GM19397 (cell line): ENCODE measurements around the gene CLOCK.

Experiments used
- ATAC-seq: cut with Tn5 transposase; IDR thresholded peaks from one replicate; pipeline ENCODE4 v1.9.1; 2021; ENCODE audit warnings: mild to moderate bottlenecking, moderate library complexity; ENCODE audit not compliant: unreplicated experiment

Gene CLOCK

GRCh38 chr4:55431710-55432336 is 114.9 kb downstream of the CLOCK start:
- ATAC-seq: no peak

DNA sequence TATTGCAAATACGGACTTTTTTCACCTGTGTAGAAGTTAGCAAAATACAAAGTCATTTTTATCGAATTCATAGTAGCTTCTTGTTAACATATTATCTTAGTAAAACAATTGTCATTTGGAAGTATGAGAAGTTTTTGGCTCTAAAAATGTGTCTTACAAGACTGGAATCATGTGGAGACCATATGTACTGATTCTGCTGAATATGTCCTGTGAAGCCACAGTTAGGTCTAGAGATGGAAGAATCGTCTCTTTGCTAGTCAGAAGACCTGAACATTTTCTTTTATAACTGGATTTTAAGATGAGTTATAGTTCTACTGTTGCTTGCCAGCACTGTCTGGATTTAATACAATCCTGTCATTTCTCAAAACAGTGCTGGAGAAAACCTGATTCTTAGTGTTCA is 121.9 kb downstream of the CLOCK start:
- ATAC-seq: no peak

- ATAC-seq: no peak
Measured at GRCh38 chr4:55416176-55416575, 130.5 kb downstream of the CLOCK start.

DNA sequence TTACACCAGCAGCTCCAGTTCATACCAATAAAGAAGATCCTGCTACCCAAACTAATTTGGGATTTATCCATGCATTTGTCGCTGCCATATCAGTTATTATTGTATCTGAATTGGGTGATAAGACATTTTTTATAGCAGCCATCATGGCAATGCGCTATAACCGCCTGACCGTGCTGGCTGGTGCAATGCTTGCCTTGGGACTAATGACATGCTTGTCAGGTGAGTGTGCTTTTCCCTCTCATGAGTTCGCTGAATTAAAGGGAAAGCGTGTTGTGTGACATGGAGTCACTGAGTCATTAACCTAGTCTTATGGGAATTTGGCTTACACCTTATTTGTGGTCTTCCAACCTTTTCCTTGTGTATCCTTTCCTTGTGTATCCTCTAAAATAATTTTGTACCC is 135.1 kb downstream of the CLOCK start:
- no peak for ATAC-seq

DNA sequence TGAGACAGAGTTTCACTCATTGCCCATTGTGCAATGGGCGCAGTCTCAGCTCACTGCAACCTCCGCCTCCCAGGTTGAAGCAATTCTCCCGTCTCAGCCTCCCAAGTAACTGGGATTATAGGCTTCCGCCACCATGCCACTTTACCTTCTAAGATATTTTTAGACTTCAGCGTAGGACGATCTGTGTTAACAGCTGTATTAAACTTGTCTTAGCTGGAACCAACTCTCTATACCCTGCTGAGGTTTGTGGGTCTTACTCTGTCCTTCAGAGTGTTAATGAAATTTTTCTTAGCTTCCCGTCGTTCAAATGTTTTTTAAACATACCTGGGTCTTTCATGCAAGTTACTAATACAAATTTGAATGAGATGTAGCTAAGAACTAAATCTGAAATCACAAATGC is 136.3 kb downstream of the CLOCK start:
- no peak for ATAC-seq

DNA sequence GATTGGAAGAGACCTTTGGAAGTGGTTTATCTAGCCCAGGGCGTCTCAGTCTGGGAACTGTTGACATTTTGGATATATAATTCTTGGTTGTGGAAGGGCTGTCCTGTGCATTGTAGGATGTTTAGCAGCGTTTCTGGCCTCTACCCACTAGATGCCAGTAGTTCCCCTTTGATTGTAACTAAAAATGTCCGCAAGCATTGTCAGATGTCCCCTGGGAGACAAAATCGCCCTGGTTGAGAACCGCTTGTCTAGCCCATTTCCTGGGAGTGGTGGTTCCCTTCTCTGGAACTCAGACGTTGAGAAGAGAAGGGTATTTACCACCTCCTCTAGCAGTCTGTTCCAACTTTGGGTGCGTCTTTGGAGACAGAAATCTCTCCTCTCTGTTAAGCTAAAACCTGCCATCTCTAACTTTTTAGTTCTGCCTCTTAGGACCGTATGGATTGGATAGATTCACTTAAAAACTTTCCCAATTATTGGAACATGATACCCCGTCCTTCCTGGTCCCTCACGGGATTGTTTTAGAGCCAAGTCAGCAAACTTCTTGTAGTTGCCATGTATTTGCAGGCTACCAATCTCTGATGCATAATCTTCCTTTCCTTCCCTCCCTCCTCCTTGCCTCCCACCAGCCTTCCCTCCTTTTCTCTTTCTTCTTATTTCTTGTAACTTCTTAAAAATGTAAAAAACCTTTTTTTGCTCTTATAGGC is 137.1 kb downstream of the CLOCK start:
- ATAC-seq: peak; percentile 90

DNA sequence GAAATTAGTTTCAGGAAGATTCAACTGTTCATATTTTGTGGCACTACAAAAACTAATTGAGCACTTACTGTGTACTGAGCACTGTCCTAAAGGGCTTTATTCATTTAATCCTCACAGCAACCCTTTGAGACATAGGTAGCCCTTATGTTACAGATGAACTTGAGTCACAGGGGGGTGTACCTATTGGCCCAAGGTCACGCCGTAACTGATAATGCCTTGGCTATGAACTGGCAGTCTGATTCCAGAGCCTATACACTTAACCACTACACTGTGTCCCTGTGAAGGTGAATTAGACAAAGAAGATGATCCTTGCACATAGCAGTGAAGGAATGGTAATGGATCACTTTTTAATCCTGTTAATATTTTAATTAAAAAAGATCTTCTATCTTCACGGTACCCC is 138.9 kb downstream of the CLOCK start:
- no peak for ATAC-seq

GRCh38 chr4:55407119-55407518 is 139.6 kb downstream of the CLOCK start:
- no peak for ATAC-seq

DNA sequence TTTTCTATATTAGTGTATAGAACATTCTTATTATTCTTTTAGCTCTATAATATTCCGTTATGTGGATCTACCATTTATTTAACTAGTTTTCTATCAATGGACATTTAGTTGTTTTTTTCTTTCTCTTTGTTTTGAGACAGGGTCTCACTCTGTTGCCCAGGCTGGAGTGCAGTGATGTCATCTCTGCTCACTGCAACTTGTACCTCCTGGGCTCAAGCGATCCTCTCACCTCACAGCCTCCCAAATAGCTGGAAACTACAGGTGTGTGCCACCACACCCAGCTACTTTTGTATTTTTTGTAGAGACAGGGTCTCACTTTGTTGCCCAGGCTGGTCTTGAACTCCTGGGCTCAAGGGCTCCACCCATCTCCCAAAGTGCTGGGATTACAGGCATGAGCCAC is 140.2 kb downstream of the CLOCK start:
- ATAC-seq: no peak

- no peak for ATAC-seq
Measured at GRCh38 chr4:55405073-55405472, 141.6 kb downstream of the CLOCK start.

- no peak for ATAC-seq
Measured at GRCh38 chr4:55399581-55399980, 147.1 kb downstream of the CLOCK start.

- no peak for ATAC-seq
Measured at GRCh38 chr4:55398966-55399365, 147.7 kb downstream of the CLOCK start.

DNA sequence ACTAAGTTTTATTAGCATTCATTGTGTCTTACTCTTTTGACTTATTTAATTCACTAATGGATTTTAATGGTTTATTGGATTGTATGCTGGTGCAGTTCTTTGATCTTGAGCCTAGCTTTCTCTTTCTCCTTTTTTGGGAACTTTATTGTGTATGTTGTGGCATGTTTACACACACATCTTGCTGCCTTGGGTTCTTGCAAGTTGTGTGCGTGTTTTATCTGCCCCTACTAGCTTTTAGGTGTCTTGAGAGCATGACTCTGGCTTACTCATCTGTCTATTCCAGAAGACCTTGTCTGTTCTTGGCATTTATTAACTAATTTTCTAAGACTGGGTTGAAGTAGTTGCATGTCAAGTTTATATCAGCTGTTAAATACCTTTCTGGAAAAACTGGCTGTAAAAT is 148.2 kb downstream of the CLOCK start:
- no peak for ATAC-seq

- no peak for ATAC-seq
Measured at GRCh38 chr4:55397520-55398321, 149.0 kb downstream of the CLOCK start.

DNA sequence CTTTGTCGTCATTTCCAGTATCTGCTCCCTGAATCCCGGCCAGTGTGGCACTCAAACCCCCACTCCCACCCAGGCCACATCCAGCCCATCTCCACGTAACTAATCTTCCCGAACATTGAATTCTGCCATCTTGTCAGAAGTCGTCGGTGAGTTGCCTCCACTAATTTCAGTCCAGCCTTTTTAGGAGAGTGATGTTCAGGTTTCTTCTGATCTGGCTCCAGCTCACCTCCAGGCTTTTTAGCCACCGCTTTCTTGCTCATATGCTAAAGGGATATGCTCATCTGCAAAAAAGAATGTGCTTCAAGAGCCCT is 149.6 kb downstream of the CLOCK start:
- ATAC-seq: no peak

DNA sequence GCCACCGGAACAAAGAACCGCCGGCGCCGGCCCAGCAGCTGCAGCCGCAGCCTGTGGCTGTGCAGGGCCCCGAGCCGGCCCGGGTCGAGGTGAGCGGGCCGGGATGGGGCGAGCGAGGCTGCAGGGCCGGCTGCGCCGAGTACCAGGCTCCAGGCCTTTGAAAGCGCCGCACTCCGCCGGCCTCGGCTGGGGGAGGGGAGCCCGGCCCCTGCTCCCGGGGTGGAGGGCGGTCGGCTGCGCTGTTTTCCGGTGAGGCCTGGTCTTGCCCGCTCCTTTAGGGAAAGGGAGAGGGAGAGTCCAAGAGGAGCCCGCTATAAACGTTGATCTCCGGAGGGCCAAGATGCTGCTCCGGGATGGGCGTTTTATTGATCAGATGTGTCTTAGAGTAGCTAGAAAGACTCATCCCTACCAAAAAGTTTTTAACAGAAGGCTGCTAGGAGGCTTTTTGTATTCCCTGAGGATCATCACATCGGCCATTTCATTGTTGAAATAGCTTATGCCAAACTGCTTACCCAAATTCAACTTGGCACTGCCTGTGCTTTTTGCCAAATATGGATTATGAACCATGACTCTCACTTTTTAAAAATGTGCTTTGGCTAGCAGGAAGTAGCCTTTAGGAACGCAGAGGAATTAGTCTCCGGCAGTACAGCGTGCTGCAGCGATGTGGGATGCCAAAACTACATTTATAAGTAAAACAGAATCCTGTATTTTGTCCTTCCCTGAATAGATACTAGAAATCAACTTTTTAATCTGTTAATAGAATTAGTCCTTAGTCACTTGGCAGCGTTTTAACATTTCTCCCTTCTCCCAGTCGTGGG is 150.2 kb downstream of the CLOCK start:
- ATAC-seq: peak; percentile 30

- peak; percentile 96 for ATAC-seq
Measured at GRCh38 chr4:55395529-55396307, 151.0 kb downstream of the CLOCK start, which contains the start of gene TMEM165. TMEM165 (plus strand) TSS chr4:55395957; CDS start chr4:55396190, 233 bp downstream.

GRCh38 chr4:55395218-55395528 is 151.5 kb downstream of the CLOCK start:
- no peak for ATAC-seq

DNA sequence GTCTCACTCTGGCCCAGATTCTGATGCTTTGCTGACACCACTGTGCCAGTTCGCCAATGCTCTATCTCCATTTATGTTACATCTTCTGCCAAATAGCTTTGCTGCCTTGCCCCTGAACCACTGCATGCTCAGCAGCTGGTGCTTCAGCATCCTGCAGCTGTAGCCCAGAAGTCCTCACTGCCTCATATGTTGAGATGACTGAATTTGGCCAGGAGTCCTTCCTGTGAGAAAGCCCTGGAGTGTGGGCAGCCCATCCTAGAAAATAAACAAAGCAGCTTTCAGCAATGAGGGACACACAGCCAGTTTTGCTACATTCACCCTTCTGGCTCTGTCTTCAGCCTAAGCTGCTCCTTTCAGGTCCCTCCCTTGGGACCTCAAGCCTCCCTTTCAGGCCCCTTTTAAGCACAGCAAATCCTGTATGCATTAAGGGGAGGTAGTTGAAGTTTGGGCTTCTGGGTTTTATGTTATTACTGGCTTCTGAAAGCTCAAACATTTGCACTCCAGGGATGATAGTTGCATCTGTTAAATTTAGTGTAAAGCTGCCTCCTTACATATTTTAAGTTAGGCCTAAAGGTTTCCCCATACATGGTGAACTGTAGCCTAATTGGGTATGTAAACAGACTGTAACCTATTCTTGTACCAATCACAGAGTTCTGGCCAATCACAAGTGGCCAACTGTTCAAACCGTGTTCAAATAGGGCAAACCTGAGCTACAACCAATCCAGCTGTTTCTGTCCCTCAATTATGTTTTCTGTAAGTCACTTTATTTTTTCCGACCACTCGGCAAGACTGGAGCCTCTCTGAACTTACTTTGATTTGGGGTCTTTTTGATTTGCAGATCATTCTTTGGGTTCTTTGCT is 153.0 kb downstream of the CLOCK start:
- ATAC-seq: no peak

GRCh38 chr4:55386840-55387239 is 159.9 kb downstream of the CLOCK start:
- no peak for ATAC-seq
